HFF-Myc (cell line): ENCODE data around the gene TENM4.

Experiments used
- DNase-seq: peaks from one replicate; pipeline ENCODE4 v3.0.0-alpha.2; 2011; ENCODE audit warnings: low read depth; ENCODE audit errors: extremely low read depth
- H3K4me3 ChIP-seq: replicated peaks from 2 replicates; pipeline ENCODE4 v1.5.1; 2011; ENCODE audit warnings: low read depth, mild to moderate bottlenecking, control low read depth, low read length
- TF ChIP-seq, protein P1 (sequence below): IDR thresholded peaks from 2 replicates; pipeline ENCODE4 v1.5.1; 2012; ENCODE audit warnings: mild to moderate bottlenecking, low read depth, low read length, control low read depth; ENCODE audit errors: missing control alignments

Gene TENM4

DNA sequence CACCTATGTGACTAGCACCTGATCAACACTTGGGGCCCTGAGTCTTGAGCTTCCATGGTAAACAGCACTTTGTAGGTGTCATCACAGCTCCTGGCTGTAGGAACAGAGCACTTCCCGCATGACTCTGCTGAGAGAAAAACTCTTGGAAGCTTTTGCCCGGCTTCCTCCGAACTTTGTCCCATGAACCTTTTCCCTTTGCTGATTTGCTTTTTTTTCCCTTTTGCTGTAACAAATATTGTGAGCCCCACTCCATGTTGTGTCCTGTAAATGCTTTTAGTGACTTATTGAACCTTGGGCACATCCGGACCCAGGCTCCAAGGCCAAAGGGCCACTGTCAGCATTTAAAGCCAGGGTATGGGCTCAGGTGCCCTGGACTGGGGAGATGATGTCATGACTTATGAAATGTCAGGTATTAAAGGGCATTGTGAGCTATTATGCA, 391.1 kb downstream of the TENM4 start:
- no peak for DNase-seq
- no peak overlapping the region for H3K4me3 ChIP-seq
- TF ChIP-seq, protein P1, sequence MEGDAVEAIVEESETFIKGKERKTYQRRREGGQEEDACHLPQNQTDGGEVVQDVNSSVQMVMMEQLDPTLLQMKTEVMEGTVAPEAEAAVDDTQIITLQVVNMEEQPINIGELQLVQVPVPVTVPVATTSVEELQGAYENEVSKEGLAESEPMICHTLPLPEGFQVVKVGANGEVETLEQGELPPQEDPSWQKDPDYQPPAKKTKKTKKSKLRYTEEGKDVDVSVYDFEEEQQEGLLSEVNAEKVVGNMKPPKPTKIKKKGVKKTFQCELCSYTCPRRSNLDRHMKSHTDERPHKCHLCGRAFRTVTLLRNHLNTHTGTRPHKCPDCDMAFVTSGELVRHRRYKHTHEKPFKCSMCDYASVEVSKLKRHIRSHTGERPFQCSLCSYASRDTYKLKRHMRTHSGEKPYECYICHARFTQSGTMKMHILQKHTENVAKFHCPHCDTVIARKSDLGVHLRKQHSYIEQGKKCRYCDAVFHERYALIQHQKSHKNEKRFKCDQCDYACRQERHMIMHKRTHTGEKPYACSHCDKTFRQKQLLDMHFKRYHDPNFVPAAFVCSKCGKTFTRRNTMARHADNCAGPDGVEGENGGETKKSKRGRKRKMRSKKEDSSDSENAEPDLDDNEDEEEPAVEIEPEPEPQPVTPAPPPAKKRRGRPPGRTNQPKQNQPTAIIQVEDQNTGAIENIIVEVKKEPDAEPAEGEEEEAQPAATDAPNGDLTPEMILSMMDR, result no peak

DNA sequence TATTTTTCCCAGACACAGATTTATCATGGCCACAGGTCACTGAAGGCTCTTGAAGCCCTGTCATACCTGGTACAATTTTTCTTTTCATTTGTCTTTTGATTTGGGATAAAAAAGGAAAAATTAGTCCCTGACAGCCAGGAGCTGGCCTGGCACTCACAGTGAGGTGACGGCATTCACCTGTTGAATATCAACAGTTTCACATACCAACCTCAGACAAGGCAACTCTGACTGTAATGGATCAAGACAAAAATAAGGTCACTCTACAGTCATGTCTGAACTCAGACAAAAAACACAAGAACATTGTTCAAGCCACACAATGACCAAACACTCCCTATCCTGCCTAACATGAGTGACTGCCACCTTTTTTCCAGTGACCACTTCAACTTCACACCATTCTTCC, 392.9 kb downstream of the TENM4 start:
- TF ChIP-seq, protein P1, result no peak
- H3K4me3 ChIP-seq, result no peak overlapping the region
- no peak for DNase-seq

DNA sequence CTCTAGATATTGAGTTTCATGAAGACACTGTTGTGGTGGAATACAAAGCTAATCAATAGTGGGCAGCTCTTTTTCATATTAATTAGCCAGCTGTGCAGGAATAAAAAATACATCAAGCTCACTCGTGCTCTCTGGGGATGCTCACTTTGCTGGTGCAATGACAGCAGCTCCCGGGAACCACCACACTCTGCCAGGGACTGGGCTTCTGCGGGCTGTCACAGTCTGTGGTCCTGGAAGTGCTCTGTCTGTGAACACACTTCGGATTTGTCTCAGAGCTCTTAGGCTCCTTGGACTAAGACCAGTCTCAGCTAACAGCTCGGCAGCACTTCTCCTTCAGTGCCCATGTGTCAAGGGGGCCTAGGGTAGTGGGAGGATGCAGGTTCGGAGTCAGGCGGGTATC, 393.5 kb downstream of the TENM4 start:
- no peak overlapping the region for H3K4me3 ChIP-seq
- DNase-seq, result no peak
- TF ChIP-seq, protein P1, result no peak

DNA sequence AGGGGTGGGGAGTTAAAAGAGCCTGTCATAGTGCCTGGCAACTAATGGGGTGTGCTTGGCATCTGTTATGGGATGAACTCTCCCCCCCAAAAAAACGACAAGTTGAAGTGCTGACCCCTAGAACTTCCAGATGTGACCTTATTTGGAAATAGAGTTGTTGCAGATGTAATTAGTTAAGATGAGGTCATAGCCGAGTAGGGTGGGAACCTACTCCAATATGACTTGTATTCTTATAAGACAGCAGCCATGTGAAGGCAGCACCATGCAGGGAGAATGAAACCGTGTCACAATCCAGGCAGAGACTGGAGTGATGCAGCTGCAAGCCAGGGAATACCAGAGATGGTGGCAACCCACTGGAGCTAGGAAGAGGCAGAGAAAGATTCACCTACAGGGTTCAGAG, 394.5 kb downstream of the TENM4 start:
- H3K4me3 ChIP-seq, result no peak overlapping the region
- TF ChIP-seq, protein P1, result no peak
- DNase-seq, result peak; percentile 55

DNA sequence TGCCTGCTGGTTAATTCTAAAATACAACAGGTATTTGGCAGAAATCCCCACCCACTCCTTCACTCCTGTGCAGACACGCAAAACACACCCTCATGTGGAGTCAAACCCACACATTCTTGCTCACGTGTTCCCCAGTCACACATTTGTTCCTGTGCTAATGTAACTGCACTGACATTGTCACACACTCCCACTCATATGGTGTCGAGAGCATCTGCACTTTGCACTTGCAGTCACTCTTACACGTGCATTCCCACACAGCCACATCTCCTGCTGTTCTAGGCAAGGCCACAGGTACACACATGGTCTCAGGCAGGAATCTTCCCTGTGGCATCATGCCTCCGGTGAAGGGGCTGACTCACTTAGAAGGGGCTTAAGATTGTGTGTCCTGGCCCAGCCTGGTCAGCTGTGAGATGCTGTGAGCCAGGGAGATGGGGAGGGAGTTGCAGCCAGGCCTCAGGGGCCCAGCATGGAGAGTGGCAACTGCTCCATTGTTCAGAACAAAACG, 395.0 kb downstream of the TENM4 start:
- H3K4me3 ChIP-seq, result no peak overlapping the region
- TF ChIP-seq, protein P1, result no peak
- DNase-seq, result peak; percentile 88

DNA sequence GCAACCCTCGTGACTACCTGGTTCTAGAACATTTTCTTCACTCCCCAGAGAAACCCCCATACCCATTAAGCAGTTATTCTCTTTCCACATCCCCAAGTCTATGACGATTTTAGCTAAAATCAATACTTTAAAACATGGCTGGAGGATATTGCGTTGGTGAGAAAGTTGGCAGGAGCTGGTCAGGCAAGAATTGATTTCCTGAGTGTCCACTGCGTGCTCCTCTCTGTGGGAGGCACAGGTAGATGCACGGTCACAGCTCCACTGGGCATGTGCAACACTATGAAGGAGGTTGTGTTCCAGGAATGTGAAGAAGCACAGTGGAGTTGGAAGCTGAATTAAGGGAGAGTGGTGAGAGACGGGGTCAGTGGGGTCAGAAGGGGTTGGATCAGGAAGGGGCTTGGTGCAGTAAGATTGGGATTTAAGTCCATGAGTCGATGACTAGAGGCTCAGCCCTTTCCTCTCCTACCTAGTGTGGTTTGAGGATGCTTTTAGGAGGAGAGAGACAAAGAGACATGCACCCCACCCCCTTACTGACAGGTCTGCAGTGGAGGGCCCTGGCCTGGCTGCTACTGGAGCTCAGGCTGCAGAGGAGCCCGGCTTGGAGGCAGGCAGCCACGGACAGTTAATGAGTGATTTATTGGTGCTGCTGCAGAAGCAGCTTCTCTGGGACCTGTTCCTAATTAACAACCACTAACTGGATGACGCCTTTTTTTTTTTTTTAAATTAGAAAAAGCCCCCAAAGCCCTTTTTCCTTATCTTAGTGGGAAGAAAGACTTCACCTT, 395.6 kb downstream of the TENM4 start:
- DNase-seq, result no peak
- no peak overlapping the region for H3K4me3 ChIP-seq
- TF ChIP-seq, protein P1, result no peak
